ENCODE data around the gene KIAA1217. TPM values are rescaled to one million over a fixed set of nuclear protein-coding genes. Genes with fewer than 3 reads are reported as not detected.

The KIAA1217 gene
- total and polyA plus RNA-seq, 2 donors = 6.2 to 18.0 TPM

GRCh38 chr10:24215603-24216002 lies 6.7 kb downstream of the KIAA1217 start:
- no peaks in the 10 kb centered on the region for H3K36me3 ChIP-seq (ENCODE audit: insufficient read depth)
- H3K4me3 ChIP-seq (ENCODE audit: low read depth, low read length) = no peak overlapping the region
- WGBS = 78% methylated on average over 5 of the region's 5 CpGs
- no peak overlapping the region for H3K27ac ChIP-seq (ENCODE audit: low read depth)
- no peak for DNase-seq (ENCODE audit: extremely low spot score)
- H3K4me1 ChIP-seq (ENCODE audit: insufficient read depth) = no peaks in the 10 kb centered on the region

- Histone ChIP-seq H3K36me3 (ENCODE audit: insufficient read depth) (no peaks in the 10 kb centered on the region), H3K4me1 (ENCODE audit: insufficient read depth) (no peaks in the 10 kb centered on the region), H3K27ac (ENCODE audit: low read depth) (no peak overlapping the region), H3K4me3 (ENCODE audit: low read depth, low read length) (no peak overlapping the region)
- DNase-seq (ENCODE audit: extremely low spot score) = no peak
- 95% methylated on average over 3 of the region's 3 CpGs for WGBS
Observed at GRCh38 chr10:24219963-24220362, 11.0 kb downstream of the KIAA1217 start.

GRCh38 chr10:24223341-24223740 lies 14.4 kb downstream of the KIAA1217 start:
- Histone ChIP-seq H3K4me3 (ENCODE audit: low read depth, low read length) (no peak overlapping the region), H3K4me1 (ENCODE audit: insufficient read depth) (no peaks in the 10 kb centered on the region), H3K36me3 (ENCODE audit: insufficient read depth) (no peaks in the 10 kb centered on the region), H3K27ac (ENCODE audit: low read depth) (no peak overlapping the region)
- no peak for DNase-seq (ENCODE audit: extremely low spot score)
- 34% methylated on average over 1 of the region's 1 CpG for WGBS

- no peak overlapping the region for H3K4me3 ChIP-seq (ENCODE audit: low read depth, low read length)
- no peak for DNase-seq (ENCODE audit: extremely low spot score)
- H3K36me3 ChIP-seq (ENCODE audit: insufficient read depth) = no peaks in the 10 kb centered on the region
- WGBS = 47% methylated on average over 3 of the region's 3 CpGs
- no peaks in the 10 kb centered on the region for H3K4me1 ChIP-seq (ENCODE audit: insufficient read depth)
- no peak overlapping the region for H3K27ac ChIP-seq (ENCODE audit: low read depth)
Observed at GRCh38 chr10:24223953-24224352, 15.0 kb downstream of the KIAA1217 start.

GRCh38 chr10:24228642-24229041 lies 19.7 kb downstream of the KIAA1217 start:
- H3K4me3 ChIP-seq (ENCODE audit: low read depth, low read length) = no peak overlapping the region
- H3K27ac ChIP-seq (ENCODE audit: low read depth) = no peak overlapping the region
- DNase-seq (ENCODE audit: extremely low spot score) = no peak
- H3K36me3 ChIP-seq (ENCODE audit: insufficient read depth) = no peaks in the 10 kb centered on the region
- no peaks in the 10 kb centered on the region for H3K4me1 ChIP-seq (ENCODE audit: insufficient read depth)
- 94% methylated on average over 2 of the region's 2 CpGs for WGBS

GRCh38 chr10:24229909-24230308 lies 21.0 kb downstream of the KIAA1217 start:
- H3K36me3 ChIP-seq (ENCODE audit: insufficient read depth) = no peaks in the 10 kb centered on the region
- H3K27ac ChIP-seq (ENCODE audit: low read depth) = no peak overlapping the region
- no peaks in the 10 kb centered on the region for H3K4me1 ChIP-seq (ENCODE audit: insufficient read depth)
- no peak overlapping the region for H3K4me3 ChIP-seq (ENCODE audit: low read depth, low read length)
- WGBS = 97% methylated on average over 3 of the region's 3 CpGs
- DNase-seq (ENCODE audit: extremely low spot score) = no peak

- no peak for DNase-seq (ENCODE audit: extremely low spot score)
- no peaks in the 10 kb centered on the region for H3K4me1 ChIP-seq (ENCODE audit: insufficient read depth)
- H3K4me3 ChIP-seq (ENCODE audit: low read depth, low read length) = no peak overlapping the region
- 96% methylated on average over 8 of the region's 8 CpGs for WGBS
- H3K27ac ChIP-seq (ENCODE audit: low read depth) = no peak overlapping the region
- no peaks in the 10 kb centered on the region for H3K36me3 ChIP-seq (ENCODE audit: insufficient read depth)
Observed at GRCh38 chr10:24231200-24231599, 22.3 kb downstream of the KIAA1217 start.

- 95% methylated on average over 1 of the region's 1 CpG for WGBS
- Histone ChIP-seq H3K36me3 (ENCODE audit: insufficient read depth) (no peaks in the 10 kb centered on the region), H3K27ac (ENCODE audit: low read depth) (no peak overlapping the region)
Observed at GRCh38 chr10:24234784-24235183, 25.8 kb downstream of the KIAA1217 start.

GRCh38 chr10:24235471-24235870 lies 26.5 kb downstream of the KIAA1217 start:
- Histone ChIP-seq H3K4me3 (ENCODE audit: low read depth, low read length) (no peak overlapping the region), H3K27ac (ENCODE audit: low read depth) (no peak overlapping the region), H3K36me3 (ENCODE audit: insufficient read depth) (no peaks in the 10 kb centered on the region), H3K4me1 (ENCODE audit: insufficient read depth) (no peaks in the 10 kb centered on the region)
- WGBS = 71% methylated on average over 7 of the region's 7 CpGs
- DNase-seq (ENCODE audit: extremely low spot score) = no peak

More at GRCh38 chr10:24234784-24235183, 25.8 kb downstream of the KIAA1217 start:
- H3K4me3 ChIP-seq (ENCODE audit: low read depth, low read length) = no peak overlapping the region
- H3K4me1 ChIP-seq (ENCODE audit: insufficient read depth) = no peaks in the 10 kb centered on the region
- DNase-seq (ENCODE audit: extremely low spot score) = no peak

GRCh38 chr10:24237801-24238395 lies 29.0 kb downstream of the KIAA1217 start:
- 66% methylated on average over 9 of the region's 9 CpGs for WGBS
- Histone ChIP-seq H3K27ac (ENCODE audit: low read depth) (no peak overlapping the region), H3K4me3 (ENCODE audit: low read depth, low read length) (no peak overlapping the region), H3K36me3 (ENCODE audit: insufficient read depth) (no peaks in the 10 kb centered on the region), H3K4me1 (ENCODE audit: insufficient read depth) (no peaks in the 10 kb centered on the region)
- no peak for DNase-seq (ENCODE audit: extremely low spot score)

GRCh38 chr10:24238519-24239247 lies 29.7 kb downstream of the KIAA1217 start:
- 54% methylated on average over 13 of the region's 13 CpGs for WGBS
- Histone ChIP-seq H3K27ac (ENCODE audit: low read depth) (no peak overlapping the region), H3K4me1 (ENCODE audit: insufficient read depth) (no peaks in the 10 kb centered on the region), H3K36me3 (ENCODE audit: insufficient read depth) (no peaks in the 10 kb centered on the region), H3K4me3 (ENCODE audit: low read depth, low read length) (peak overlapping the region; percentile 7)
- peak; percentile 62 for DNase-seq (ENCODE audit: extremely low spot score)

GRCh38 chr10:24239289-24240040 lies 30.5 kb downstream of the KIAA1217 start:
- Histone ChIP-seq H3K27ac (ENCODE audit: low read depth) (peak overlapping the region; percentile 55), H3K4me1 (ENCODE audit: insufficient read depth) (no peaks in the 10 kb centered on the region), H3K4me3 (ENCODE audit: low read depth, low read length) (peak overlapping the region; percentile 7), H3K36me3 (ENCODE audit: insufficient read depth) (no peaks in the 10 kb centered on the region)
- WGBS = 61% methylated on average over 10 of the region's 10 CpGs
- DNase-seq (ENCODE audit: extremely low spot score) = no peak

GRCh38 chr10:24240041-24240751 lies 31.3 kb downstream of the KIAA1217 start:
- H3K4me1 ChIP-seq (ENCODE audit: insufficient read depth) = no peaks in the 10 kb centered on the region
- no peaks in the 10 kb centered on the region for H3K36me3 ChIP-seq (ENCODE audit: insufficient read depth)
- no peak for DNase-seq (ENCODE audit: extremely low spot score)
- no peak overlapping the region for H3K4me3 ChIP-seq (ENCODE audit: low read depth, low read length)
- H3K27ac ChIP-seq (ENCODE audit: low read depth) = peak overlapping the region; percentile 55
- 66% methylated on average over 8 of the region's 8 CpGs for WGBS
